ENCODE measurements around the gene ZMYM5.
"Not testable (repeated sequence)": the region's sequence is repeated elsewhere in the genome, so short reads cannot be mapped to it uniquely, and the experiment has no call there.

Gene ZMYM5

DNA sequence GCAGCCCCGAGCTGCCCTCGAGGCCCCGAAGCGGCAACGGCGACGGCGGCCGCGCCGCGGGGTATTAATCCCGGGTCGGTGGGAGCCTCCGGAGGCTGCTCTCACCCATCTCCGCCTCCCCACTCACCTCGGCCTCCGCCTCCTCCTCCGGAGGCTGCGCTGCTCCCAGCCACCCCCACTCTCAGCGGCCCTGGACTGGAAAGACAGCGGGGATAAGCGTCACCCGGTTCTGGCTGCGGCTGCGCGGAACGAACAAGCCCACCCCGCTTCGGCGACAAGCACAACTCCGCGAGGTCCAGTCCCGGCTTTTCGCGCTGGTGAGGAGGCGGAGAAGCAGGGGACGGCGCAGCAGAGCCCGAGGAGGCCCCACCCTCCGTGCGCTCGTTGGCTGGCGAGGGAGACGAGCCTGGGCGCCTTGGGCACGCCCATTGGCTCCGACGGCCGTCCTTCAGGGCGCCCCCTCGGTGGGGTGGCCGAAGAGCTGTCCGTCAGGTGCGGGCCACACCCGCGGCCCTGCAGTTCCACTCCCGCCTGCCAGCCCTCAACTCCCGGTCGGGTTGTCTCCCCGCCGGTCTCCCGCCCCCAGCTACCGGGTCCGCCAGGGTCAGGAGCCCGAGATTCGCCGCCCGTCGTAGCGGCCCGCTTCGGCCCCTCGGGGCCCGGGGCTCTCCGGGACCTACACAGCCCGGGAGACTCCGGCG lies at the start of gene ZMYM5:
Gene ZMYM5 (minus strand): TSS at position 327 of the 701 bp plus-strand sequence. CDS start 11,469 bp downstream, outside the sequence.
- DNase-seq, result peak; percentile 99

GRCh38 chr13:19910336-19911072 lies 47.1 kb upstream of the ZMYM5 start:
- peak; percentile 53 for DNase-seq

GRCh38 chr13:19908350-19908986 lies 45.0 kb upstream of the ZMYM5 start:
- no peak for DNase-seq

GRCh38 chr13:19905487-19906195 lies 42.2 kb upstream of the ZMYM5 start:
- not testable (repeated sequence) for DNase-seq

DNA sequence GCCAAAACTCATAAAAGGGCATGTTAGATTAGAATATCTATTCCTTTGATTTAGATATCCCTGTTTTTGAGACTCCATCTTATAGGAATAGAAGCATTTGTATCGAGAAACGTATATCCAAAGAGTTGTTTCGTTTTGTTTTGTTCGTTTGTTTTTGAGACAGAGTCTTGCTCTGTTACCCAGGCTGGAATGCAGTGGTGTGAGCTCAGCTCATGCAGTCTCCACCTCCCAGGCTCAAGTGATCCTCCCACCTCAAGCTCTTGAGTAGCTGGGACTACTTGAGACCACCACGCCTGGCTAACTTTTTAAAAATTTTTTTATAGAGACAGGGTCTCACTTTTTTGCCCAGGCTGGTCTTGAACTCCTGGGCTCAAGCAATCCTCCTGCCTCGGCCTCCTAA lies 26.6 kb upstream of the ZMYM5 start:
- DNase-seq, result no peak

- DNase-seq, result peak; percentile 8
Measured at GRCh38 chr13:19888799-19889198, 25.4 kb upstream of the ZMYM5 start.

DNA sequence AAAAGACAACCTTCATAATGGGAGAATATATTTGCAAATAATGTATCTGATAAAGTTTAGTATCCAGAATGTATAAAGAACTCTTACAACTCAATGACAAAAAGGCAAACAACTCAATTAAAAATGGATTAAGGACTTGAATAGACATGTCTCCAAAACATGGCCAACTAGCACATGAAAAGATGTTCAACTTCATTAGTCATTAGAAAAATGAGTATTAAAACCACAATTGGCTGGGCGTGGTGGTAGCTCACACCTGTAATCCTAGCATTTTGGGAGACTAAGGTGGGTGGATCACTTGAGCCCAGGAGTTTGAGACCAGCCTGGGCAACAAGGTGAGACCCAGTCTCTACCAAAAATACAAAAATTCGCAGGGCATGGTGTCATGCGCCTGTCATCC lies 18.8 kb upstream of the ZMYM5 start:
- DNase-seq, result no peak

DNA sequence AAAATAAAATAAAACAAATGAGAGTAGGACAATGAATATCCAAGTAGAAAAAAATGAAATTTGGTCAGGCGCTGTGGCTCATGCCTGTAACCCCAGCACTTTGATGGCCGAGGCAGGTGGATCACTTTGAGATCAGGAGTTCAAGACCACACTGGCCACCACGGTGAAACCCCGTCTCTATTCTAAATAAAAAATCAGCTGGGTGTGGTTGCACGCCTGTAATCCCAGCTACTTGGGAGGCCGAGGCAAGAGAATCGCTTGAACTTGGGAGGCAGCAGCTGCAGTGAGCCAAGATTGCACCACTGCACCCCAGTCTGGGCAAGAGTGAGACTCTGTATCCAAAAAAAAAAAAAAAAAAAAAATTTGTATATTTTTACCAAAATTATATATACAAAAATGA lies 18.2 kb upstream of the ZMYM5 start:
- no peak for DNase-seq

DNA sequence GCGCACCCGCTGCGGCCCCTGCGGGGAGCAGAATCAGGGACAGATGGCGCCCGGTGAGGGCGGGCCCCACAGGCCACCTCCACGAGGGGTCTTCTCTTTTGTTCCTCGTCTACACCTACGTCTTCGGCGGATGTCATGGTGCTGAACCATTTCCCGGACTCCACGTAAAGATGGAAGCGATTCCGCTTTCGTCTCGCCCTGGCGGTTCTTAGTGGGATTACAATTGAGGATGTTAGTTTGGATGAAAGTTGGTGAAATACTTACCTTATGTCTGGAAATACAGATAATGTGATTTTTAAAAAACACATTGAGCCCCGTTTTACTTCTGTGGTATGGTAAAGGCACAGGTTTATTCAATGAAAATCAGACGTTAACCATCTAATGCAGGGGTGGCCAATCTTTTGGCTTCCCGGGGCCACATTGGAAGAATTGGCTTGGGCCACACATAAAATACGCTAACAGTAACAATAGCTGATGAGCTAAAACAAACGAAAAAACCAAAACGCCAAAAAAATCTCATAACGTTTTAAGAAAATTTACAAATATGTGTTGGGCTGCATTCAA lies 1.4 kb upstream of the ZMYM5 start:
- peak; percentile 68 for DNase-seq

GRCh38 chr13:19864024-19864745 lies 736 bp upstream of the ZMYM5 start:
- DNase-seq, result peak; percentile 81

GRCh38 chr13:19862481-19863313 lies 752 bp downstream of the ZMYM5 start:
- DNase-seq, result peak; percentile 44

DNA sequence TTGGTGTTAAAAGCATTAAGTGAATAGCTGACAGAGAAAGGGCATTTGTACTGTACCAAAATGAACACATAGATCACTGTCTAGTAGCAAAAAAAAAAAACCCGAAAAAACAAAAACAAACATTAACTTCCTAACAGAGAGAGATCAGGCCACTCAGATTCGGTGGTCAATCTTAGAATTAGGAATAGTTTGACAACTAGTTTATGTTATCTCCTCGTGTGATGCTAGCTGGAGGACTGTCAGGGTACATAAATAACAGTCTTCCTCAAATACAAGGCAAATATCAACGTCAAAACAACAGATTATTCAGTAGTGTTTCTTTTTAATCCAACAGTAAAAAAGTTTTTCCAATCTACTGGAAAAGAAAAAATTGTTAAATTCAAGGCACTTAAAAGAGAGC lies 1.7 kb downstream of the ZMYM5 start:
- DNase-seq, result no peak

- DNase-seq, result peak; percentile 86
Measured at GRCh38 chr13:19860884-19861655, 2.4 kb downstream of the ZMYM5 start.

GRCh38 chr13:19857637-19858036 lies 5.8 kb downstream of the ZMYM5 start:
- DNase-seq, result not testable (repeated sequence)

DNA sequence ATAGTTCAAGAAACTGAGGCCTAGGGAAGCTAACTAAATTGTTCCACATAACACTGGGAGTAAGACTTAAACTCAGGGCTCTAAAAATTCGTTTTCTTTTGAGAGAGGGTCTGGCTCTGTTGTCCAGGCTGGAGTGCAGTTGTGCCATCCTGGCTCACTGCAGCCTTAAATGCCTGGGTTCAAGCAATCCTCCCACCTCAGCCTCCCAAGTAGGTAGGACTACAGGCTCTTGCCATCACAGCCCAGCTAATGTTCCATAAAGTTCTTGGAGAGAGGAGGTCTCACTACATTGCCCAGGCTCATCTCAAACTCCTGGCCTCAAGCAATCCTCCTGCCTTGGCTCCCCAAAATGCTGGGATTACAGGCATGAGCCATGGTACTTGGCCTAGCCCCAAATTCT lies 10.7 kb downstream of the ZMYM5 start:
- DNase-seq, result peak; percentile 27

DNA sequence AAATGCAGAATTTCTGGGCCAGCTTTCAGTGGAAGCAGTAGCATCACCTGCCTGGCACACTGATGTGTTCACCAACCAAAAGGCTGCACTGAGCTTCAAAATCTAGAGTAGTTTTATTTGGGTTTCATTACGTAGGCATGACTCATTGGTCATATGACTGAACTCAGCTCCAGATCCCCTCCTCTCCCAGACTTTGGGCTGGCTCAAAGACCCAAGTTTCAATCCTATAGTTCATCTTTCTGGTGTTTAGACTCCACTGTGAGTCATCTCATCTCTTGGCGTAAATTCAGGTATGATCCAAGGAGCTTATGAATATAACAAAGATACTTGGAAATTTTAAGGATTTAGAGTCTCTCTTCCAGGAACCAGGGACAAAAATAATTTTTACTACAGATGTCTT lies 17.7 kb downstream of the ZMYM5 start:
- DNase-seq, result peak; percentile 97

- DNase-seq, result peak; percentile 28
Measured at GRCh38 chr13:19838865-19839275, 24.6 kb downstream of the ZMYM5 start.

DNA sequence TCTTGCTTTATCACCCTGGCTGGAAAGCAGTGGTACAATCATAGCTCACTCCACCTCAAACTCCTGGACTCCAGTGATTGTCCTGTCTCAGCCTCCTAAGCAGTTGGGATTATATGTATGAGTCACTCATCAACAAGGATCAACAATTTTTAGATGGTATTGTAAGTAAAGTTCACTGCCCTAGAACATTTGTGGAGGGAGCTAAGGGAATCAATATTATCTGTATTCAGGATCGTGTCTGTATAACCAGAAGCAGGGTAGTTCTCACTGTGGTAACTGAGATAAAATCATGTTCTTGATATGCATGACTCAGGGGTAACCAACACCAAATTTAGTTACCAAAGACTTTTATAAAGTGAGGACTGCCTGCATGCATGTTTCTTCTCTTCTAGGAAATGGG lies 27.0 kb downstream of the ZMYM5 start:
- DNase-seq, result peak; percentile 10

DNA sequence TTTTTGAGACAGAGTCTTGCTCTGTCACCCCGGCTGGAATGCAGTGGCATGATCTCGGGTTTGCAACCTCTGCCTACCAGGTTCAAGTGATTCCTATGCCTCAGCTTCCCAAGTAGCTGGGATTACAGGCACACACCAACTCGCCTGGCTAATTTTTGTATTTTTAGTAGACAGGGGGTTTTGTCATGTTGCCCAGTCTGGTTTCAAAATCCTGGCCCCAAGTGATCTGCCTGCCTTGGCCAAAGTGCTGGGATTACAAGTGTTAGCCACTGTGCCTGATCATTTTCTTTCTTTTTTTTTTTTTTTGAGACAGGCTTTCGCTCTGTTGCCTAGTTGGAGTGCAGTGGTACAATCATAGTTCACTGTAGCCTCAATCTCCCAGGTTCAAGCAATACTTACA lies 28.7 kb downstream of the ZMYM5 start:
- no peak for DNase-seq

- DNase-seq, result no peak
Measured at GRCh38 chr13:19822673-19823072, 40.8 kb downstream of the ZMYM5 start.
